ENCODE results near the gene HAGHL.
A peak's percentile ranks its signal among the peaks of the same experiment; 100 is the strongest.
"Not testable (repeated sequence)": the region's sequence is repeated elsewhere in the genome, so short reads cannot be mapped to it uniquely, and the experiment has no call there.

The HAGHL gene

GRCh38 chr16:736936-737481, 10.1 kb downstream of the HAGHL start:
- DNase-seq = no peak

GRCh38 chr16:739560-740458, 12.9 kb downstream of the HAGHL start:
- DNase-seq = no peak

GRCh38 chr16:740459-740763, 13.5 kb downstream of the HAGHL start:
- DNase-seq = no peak

GRCh38 chr16:740764-741505, 14.0 kb downstream of the HAGHL start, which contains the start of gene CIAO3:
Gene CIAO3 (minus strand): TSS chr16:740997. CDS start chr16:740985, 12 bp downstream.
- peak; percentile 91 to 95 for DNase-seq

- DNase-seq = no peak
These were observed 15.2 kb downstream of the HAGHL start for GRCh38 chr16:741986-742629.

- not testable (repeated sequence) for DNase-seq
These were observed 16.0 kb downstream of the HAGHL start for GRCh38 chr16:742894-743293.

GRCh38 chr16:743794-744500, 17.0 kb downstream of the HAGHL start:
- DNase-seq = no peak

GRCh38 chr16:745739-746138, 18.8 kb downstream of the HAGHL start:
- no peak for DNase-seq

- DNase-seq = no peak
These were observed 19.7 kb downstream of the HAGHL start for GRCh38 chr16:746637-747036.

- no peak for DNase-seq
These were observed 21.3 kb downstream of the HAGHL start for GRCh38 chr16:747978-748746.

- DNase-seq = no peak
These were observed 22.1 kb downstream of the HAGHL start for GRCh38 chr16:749010-749409.

- DNase-seq = no peak
These were observed 23.6 kb downstream of the HAGHL start for GRCh38 chr16:750485-750884.

GRCh38 chr16:751152-752006, 24.5 kb downstream of the HAGHL start:
- DNase-seq = no peak

GRCh38 chr16:752007-752312, 25.1 kb downstream of the HAGHL start:
- no peak for DNase-seq

GRCh38 chr16:754121-754607, 27.3 kb downstream of the HAGHL start:
- not testable (repeated sequence) for DNase-seq

GRCh38 chr16:754656-755055, 27.8 kb downstream of the HAGHL start:
- DNase-seq = no peak

GRCh38 chr16:756428-756827, 29.5 kb downstream of the HAGHL start:
- DNase-seq = no peak

- DNase-seq = no peak
These were observed 32.4 kb downstream of the HAGHL start for GRCh38 chr16:759110-759910.

GRCh38 chr16:760065-760464, 33.2 kb downstream of the HAGHL start:
- DNase-seq = no peak
